Endothelial cell of umbilical vein (primary cell): Measurements from ENCODE around the gene MZB1. TPM values are rescaled to one million over a fixed set of nuclear protein-coding genes. Genes with fewer than 3 reads are reported as not detected.

ENCODE experiments used
- BruUV-seq: library from RNA; stranded (reverse); fragments of 400-500 nt; replicated peaks from 2 replicates; lab custom pipeline; 2021; lab: Mats Ljungman, UMichigan
- CTCF ChIA-PET: fragments of 300-600, 350-600 bp; sonication (Branson Sonifier 250); formaldehyde crosslinking; loops from one replicate; lab custom pipeline; 2021; ENCODE audit warnings: antibody characterized with exemption, inconsistent platforms; lab: Charles Lee
- POLR2A ChIA-PET: fragments of 300-600, 350-600 bp; sonication (Branson Sonifier 250); formaldehyde crosslinking; loops from one replicate; lab custom pipeline; 2021; ENCODE audit warnings: antibody characterized with exemption, inconsistent platforms; lab: Charles Lee
- DNase-seq: peaks from one replicate; pipeline ENCODE4 v3.0.0-alpha.2; 2011; ENCODE audit warnings: low read depth, low spot score
- FAIRE-seq: peaks from 2 replicates; lab custom pipeline; 2011; peaks lifted over from hg19 to GRCh38; lab: Jason Lieb, UNC
- H2AFZ ChIP-seq: 2 replicates; pipeline ENCODE4 v1.6.0; 2012; ENCODE audit warnings: low read depth, low read length, control low read depth, inconsistent platforms
- H3K27ac ChIP-seq: 2 replicates; pipeline ENCODE4 v1.5.1; 2011; ENCODE audit warnings: low read depth, mild to moderate bottlenecking, control low read depth, low read length, moderate library complexity; ENCODE audit not compliant: insufficient read depth
- H3K27me3 ChIP-seq, 2 experiments: 2 replicates each; pipeline versions ENCODE4 v1.6.0 to v1.6.1; 2011; ENCODE audit warnings: low read length in 2 of 2, mixed read lengths in 1 of 2; ENCODE audit not compliant: control insufficient read depth in 2 of 2, insufficient read depth in 2 of 2
- H3K36me3 ChIP-seq, 2 experiments: 2 replicates in 1 of 2; 3 replicates in 1 of 2; pipeline ENCODE4 v1.5.1; 2011; ENCODE audit warnings: low read length in 2 of 2, mild to moderate bottlenecking in 1 of 2, moderate library complexity in 1 of 2; ENCODE audit not compliant: control insufficient read depth in 2 of 2, insufficient read depth in 2 of 2; ENCODE audit errors: extremely low read depth in 1 of 2
- H3K4me1 ChIP-seq: 3 replicates; pipeline ENCODE4 v1.5.1; 2011; ENCODE audit warnings: mild to moderate bottlenecking, low read length; ENCODE audit not compliant: control insufficient read depth, insufficient read depth; ENCODE audit errors: extremely low read depth
- H3K4me2 ChIP-seq: 2 replicates; pipeline ENCODE4 v1.6.1; 2011; ENCODE audit warnings: low read length, control low read depth, mixed read lengths; ENCODE audit not compliant: insufficient read depth
- H3K4me3 ChIP-seq, 3 experiments: fragments of 200-600 bp in 1 of 3; sonication (generic), shearing (Covaris generic) in 1 of 3; replicated peaks in 1 of 3; 2 replicates each; pipeline ENCODE4 v1.5.1; 2011 to 2016; ENCODE audit warnings: control low read depth in 3 of 3, low read length in 3 of 3, mild to moderate bottlenecking in 2 of 3, inconsistent platforms in 1 of 3, low read depth in 1 of 3, moderate library complexity in 1 of 3; ENCODE audit not compliant: insufficient read depth in 1 of 3
- H3K79me2 ChIP-seq: 2 replicates; pipeline ENCODE4 v1.6.0; 2012; ENCODE audit warnings: low read length, inconsistent platforms; ENCODE audit not compliant: control insufficient read depth, insufficient read depth
- H3K9ac ChIP-seq: replicated peaks from 2 replicates; pipeline ENCODE3; 2011; ENCODE audit warnings: low read length, control low read depth; ENCODE audit not compliant: insufficient read depth; ENCODE audit errors: extremely low read depth
- H3K9me1 ChIP-seq: replicated peaks from 3 replicates; pipeline ENCODE4 v1.6.0; 2011; ENCODE audit warnings: mild to moderate bottlenecking, low read length; ENCODE audit not compliant: control insufficient read depth, insufficient read depth; ENCODE audit errors: extremely low read depth
- H3K9me3 ChIP-seq: replicated peaks from 2 replicates; pipeline ENCODE4 v1.5.1; 2012; ENCODE audit warnings: low read length, inconsistent platforms; ENCODE audit not compliant: control insufficient read depth, insufficient read depth
- H4K20me1 ChIP-seq: replicated peaks from 2 replicates; pipeline ENCODE3; 2011; ENCODE audit warnings: mild to moderate bottlenecking, low read length; ENCODE audit not compliant: control insufficient read depth, insufficient read depth; ENCODE audit errors: extremely low read depth
- CTCF ChIP-seq, 2 donors: IDR thresholded peaks; 1 replicate in 1 of 2; 2 replicates in 1 of 2; pipeline ENCODE4 v1.5.1; 2011; ENCODE audit warnings: low read length in 2 of 2, mild to moderate bottlenecking in 2 of 2, moderate library complexity in 2 of 2, control low read depth in 1 of 2, inconsistent platforms in 1 of 2, low read depth in 1 of 2; ENCODE audit not compliant: insufficient read depth in 1 of 2; ENCODE audit errors: extremely low read depth in 1 of 2
- EZH2 ChIP-seq: IDR thresholded peaks from 2 replicates; pipeline ENCODE4 v1.6.1; 2012; ENCODE audit warnings: borderline replicate concordance, low read depth, mild to moderate bottlenecking, moderate library complexity, low read length, inconsistent platforms; ENCODE audit not compliant: severe bottlenecking
- FOS ChIP-seq: IDR thresholded peaks from 2 replicates; pipeline ENCODE4 v1.6.1; 2011; ENCODE audit warnings: mild to moderate bottlenecking, low read length, moderate library complexity, borderline replicate concordance; ENCODE audit not compliant: insufficient read depth
- GATA2 ChIP-seq: IDR thresholded peaks from 2 replicates; pipeline ENCODE4 v1.7.0; 2011; ENCODE audit warnings: low read depth, mild to moderate bottlenecking, moderate library complexity, mixed read lengths, low read length; ENCODE audit not compliant: insufficient read length, insufficient read depth
- JUN ChIP-seq: IDR thresholded peaks from 2 replicates; pipeline ENCODE4 v1.6.1; 2011; ENCODE audit warnings: borderline replicate concordance, low read depth; ENCODE audit not compliant: insufficient read length, insufficient read depth
- MAX ChIP-seq: IDR thresholded peaks from 2 replicates; pipeline ENCODE4 v1.6.1; 2011; ENCODE audit not compliant: insufficient read depth, insufficient read length
- MYC ChIP-seq: IDR thresholded peaks from one replicate; pipeline ENCODE4 v1.6.1; 2011; ENCODE audit warnings: mild to moderate bottlenecking, low read depth, low read length
- POLR2A ChIP-seq: IDR thresholded peaks from 2 replicates; pipeline ENCODE4 v1.6.1; 2012; ENCODE audit warnings: low read depth, mild to moderate bottlenecking, control low read depth, low read length
- POLR2AphosphoS5 ChIP-seq: IDR thresholded peaks from 2 replicates; pipeline ENCODE4 v1.6.1; 2012; ENCODE audit warnings: low read depth, mild to moderate bottlenecking, control low read depth, low read length, moderate library complexity; ENCODE audit not compliant: insufficient read depth
- dilution Hi-C: fragments of 300-500 bp; cut with MboI; formaldehyde crosslinking; loops from one replicate; pipeline ENCODE4 v1.15.0; 2019; ENCODE audit warnings: low sequenced_read_pairs; ENCODE audit not compliant: extremely low pct_ligation_motif_present
- intact Hi-C: fragments of 100-400 bp; cut with micrococcal nuclease; formaldehyde crosslinking; loops from one replicate; pipeline ENCODE4 v1.10.0; 2022
- polyA plus RNA-seq, 4 experiments: library from polyadenylated mRNA; depleted of rRNA in 3 of 4; stranded (reverse) in 3 of 4; unstranded in 1 of 4; fragments of >200 nt; gene quantifications; 2 replicates each; pipeline versions ENCODE4 v1.2.1 to v1.2.3, GENCODE V29; 2011 to 2012; ENCODE audit warnings: missing spikeins in 1 of 4
- total RNA-seq: library from RNA; stranded (reverse); gene quantifications from 2 replicates; pipeline ENCODE4 v1.2.3, GENCODE V29; 2021

The MZB1 gene
- total and polyA plus RNA-seq, 2 donors (not counting 3 experiments of a cell fraction or from before 2014, with no cell fraction given), result not detected

GRCh38 chr5:139363937-139364336, 25.8 kb downstream of the MZB1 start:
- Histone ChIP-seq H3K27me3 (no peaks in the 10 kb centered on the region), H3K4me3 (no peak overlapping the region), H3K4me1 (no peaks in the 10 kb centered on the region), H2AFZ (no peak overlapping the region), H3K36me3 (peaks cover 2 to 17% of the 10 kb centered on the region in 2 experiments), H3K9me3 (no peaks in the 10 kb centered on the region), H3K4me2 (no peak overlapping the region), H3K9ac (no peak overlapping the region), H3K27ac (no peak overlapping the region), H4K20me1 (peaks cover 3% of the 10 kb centered on the region), H3K9me1 (no peaks in the 10 kb centered on the region), H3K79me2 (peaks cover 13% of the 10 kb centered on the region)
- TF ChIP-seq POLR2AphosphoS5 (no peak), CTCF (IDR thresholded peaks at IDR 0.05; ENCODE audit: extremely low read depth in 1 of 2, insufficient read depth in 1 of 2, low read depth in 1 of 2, low read length in 2 of 2) (no peak), GATA2 (no peak), FOS (no peak), POLR2A (no peak), JUN (no peak), MAX (no peak), EZH2 (no peak), MYC (no peak)
- FAIRE-seq (no peak), DNase-seq (no peak)
- ChIA-PET POLR2A (no interaction called here), CTCF (no interaction called here)
- dilution Hi-C loops, result no loop called here
- intact Hi-C loops, result no loop called here
- no TSS peak for BruUV-seq
